ENCODE measurements around the gene FAM168A. TPM values are rescaled to one million over a fixed set of nuclear protein-coding genes. Genes with fewer than 3 reads are reported as not detected.
A peak's percentile ranks its signal among the peaks of the same experiment; 100 is the strongest.
"Not testable (repeated sequence)": the region's sequence is repeated elsewhere in the genome, so short reads cannot be mapped to it uniquely, and the experiment has no call there.

FAM168A gene
- total RNA-seq, 3 donors from 2014 or later (not counting 1 experiment from before 2014, with no cell fraction given), result 27.4 to 39.8 (median 30.4) TPM

- intact Hi-C loops (cut with micrococcal nuclease), result no loop called here
Observed at GRCh38 chr11:73478737-73479347, 119.1 kb downstream of the FAM168A start.

GRCh38 chr11:73477518-73477917 lies 120.4 kb downstream of the FAM168A start:
- no peaks in the 10 kb centered on the region for H3K36me3 ChIP-seq (ENCODE audit: control insufficient read depth, insufficient read depth, low read length)
- Mint-ChIP-seq H3K36me3 (peaks cover 7% of the 10 kb centered on the region), H3K4me1 (no peaks in the 10 kb centered on the region), H3K4me3 (no peak overlapping the region), H3K27ac (no peak overlapping the region), H3K27me3 (ENCODE audit: low read depth in 2 of 2) (no peaks in the 10 kb centered on the region), H3K9me3 (peaks cover 2 to 7% of the 10 kb centered on the region in 2 donors)
- ATAC-seq (no peak), DNase-seq (no peak)
- no peak overlapping the region for H3K4me3 ChIP-seq (ENCODE audit: low read length)
- no peaks in the 10 kb centered on the region for H3K9me3 ChIP-seq (ENCODE audit: control insufficient read depth, insufficient read depth, low read length)
- H3K4me1 ChIP-seq (ENCODE audit: control insufficient read depth, insufficient read depth, low read length), result no peaks in the 10 kb centered on the region
- intact Hi-C loops (cut with micrococcal nuclease), result no loop called here
- no peak for TF ChIP-seq CTCF (IDR thresholded peaks at IDR 0.05)
- no peaks in the 10 kb centered on the region for H3K27me3 ChIP-seq (ENCODE audit: control insufficient read depth, insufficient read depth, low read length)
- no peak overlapping the region for H3K27ac ChIP-seq (ENCODE audit: low read length)
- WGBS (ENCODE audit: insufficient coverage), result no CpG with 5 or more reads among the region's 2 CpGs

More at GRCh38 chr11:73478737-73479347, 119.1 kb downstream of the FAM168A start:
- H3K9me3 ChIP-seq (ENCODE audit: control insufficient read depth, insufficient read depth, low read length), result no peaks in the 10 kb centered on the region
- H3K27me3 Mint-ChIP-seq (ENCODE audit: low read depth in 2 of 2), result no peaks in the 10 kb centered on the region
- ATAC-seq (no peak), DNase-seq (peak in 1 of 2 donors; percentile 15)
- H3K36me3 Mint-ChIP-seq, result peaks cover 7% of the 10 kb centered on the region
- H3K4me3 Mint-ChIP-seq, result no peak overlapping the region
- H3K27ac Mint-ChIP-seq, result no peak overlapping the region
- peaks cover 0 to 6% of the 10 kb centered on the region in 2 donors for H3K4me1 Mint-ChIP-seq
- 88% methylated on average over 1 of the region's 1 CpG for WGBS (ENCODE audit: insufficient coverage)
- no peaks in the 10 kb centered on the region for H3K4me1 ChIP-seq (ENCODE audit: control insufficient read depth, insufficient read depth, low read length)
- no peak overlapping the region for H3K4me3 ChIP-seq (ENCODE audit: low read length)
- H3K9me3 Mint-ChIP-seq, result peaks cover 2 to 7% of the 10 kb centered on the region in 2 donors
- no peak overlapping the region for H3K27ac ChIP-seq (ENCODE audit: low read length)
- H3K27me3 ChIP-seq (ENCODE audit: control insufficient read depth, insufficient read depth, low read length), result no peaks in the 10 kb centered on the region
- no peak for TF ChIP-seq CTCF (IDR thresholded peaks at IDR 0.05)
- H3K36me3 ChIP-seq (ENCODE audit: control insufficient read depth, insufficient read depth, low read length), result no peaks in the 10 kb centered on the region

- H3K36me3 Mint-ChIP-seq, result peaks cover 7% of the 10 kb centered on the region
- H3K9me3 Mint-ChIP-seq, result peaks cover 2 to 7% of the 10 kb centered on the region in 2 donors
- H3K27ac ChIP-seq (ENCODE audit: low read length), result no peak overlapping the region
- no peak overlapping the region for H3K4me3 ChIP-seq (ENCODE audit: low read length)
- H3K27me3 Mint-ChIP-seq (ENCODE audit: low read depth in 2 of 2), result no peaks in the 10 kb centered on the region
- no peaks in the 10 kb centered on the region for H3K9me3 ChIP-seq (ENCODE audit: control insufficient read depth, insufficient read depth, low read length)
- ATAC-seq, result no peak
- intact Hi-C loops (cut with micrococcal nuclease), result no loop called here
- H3K27me3 ChIP-seq (ENCODE audit: control insufficient read depth, insufficient read depth, low read length), result no peaks in the 10 kb centered on the region
- no peaks in the 10 kb centered on the region for H3K36me3 ChIP-seq (ENCODE audit: control insufficient read depth, insufficient read depth, low read length)
- no peaks in the 10 kb centered on the region for H3K4me1 ChIP-seq (ENCODE audit: control insufficient read depth, insufficient read depth, low read length)
- no peak overlapping the region for H3K27ac Mint-ChIP-seq
- H3K4me3 Mint-ChIP-seq, result no peak overlapping the region
- H3K4me1 Mint-ChIP-seq, result no peaks in the 10 kb centered on the region
- no peak for TF ChIP-seq CTCF (IDR thresholded peaks at IDR 0.05)
- no peak for DNase-seq
Observed at GRCh38 chr11:73475549-73476095, 122.3 kb downstream of the FAM168A start.

- 100% methylated on average over 1 of the region's 1 CpG for WGBS (ENCODE audit: insufficient coverage)
- TF ChIP-seq CTCF (IDR thresholded peaks at IDR 0.05), result no peak
- Mint-ChIP-seq H3K27ac (no peak overlapping the region), H3K4me3 (no peak overlapping the region), H3K4me1 (peaks cover 0 to 5% of the 10 kb centered on the region in 2 donors), H3K36me3 (peaks cover 7% of the 10 kb centered on the region), H3K27me3 (ENCODE audit: low read depth in 2 of 2) (no peaks in the 10 kb centered on the region), H3K9me3 (peaks cover 2 to 7% of the 10 kb centered on the region in 2 donors)
- intact Hi-C loops (cut with micrococcal nuclease), result no loop called here
- Histone ChIP-seq H3K4me3 (ENCODE audit: low read length) (no peak overlapping the region), H3K36me3 (ENCODE audit: control insufficient read depth, insufficient read depth, low read length) (no peaks in the 10 kb centered on the region), H3K27me3 (ENCODE audit: control insufficient read depth, insufficient read depth, low read length) (no peaks in the 10 kb centered on the region), H3K9me3 (ENCODE audit: control insufficient read depth, insufficient read depth, low read length) (no peaks in the 10 kb centered on the region), H3K27ac (ENCODE audit: low read length) (no peak overlapping the region), H3K4me1 (ENCODE audit: control insufficient read depth, insufficient read depth, low read length) (no peaks in the 10 kb centered on the region)
- DNase-seq (no peak), ATAC-seq (no peak)
Observed at GRCh38 chr11:73473252-73473651, 124.7 kb downstream of the FAM168A start.

- H3K27me3 Mint-ChIP-seq (ENCODE audit: low read depth in 2 of 2); H3K4me1 ChIP-seq (ENCODE audit: control insufficient read depth, insufficient read depth, low read length); H3K9me3 ChIP-seq (ENCODE audit: control insufficient read depth, insufficient read depth, low read length); H3K27ac ChIP-seq (ENCODE audit: low read length); ATAC-seq; H3K9me3 Mint-ChIP-seq; H3K27ac Mint-ChIP-seq; H3K36me3 ChIP-seq (ENCODE audit: control insufficient read depth, insufficient read depth, low read length); H3K27me3 ChIP-seq (ENCODE audit: control insufficient read depth, insufficient read depth, low read length); H3K4me3 ChIP-seq (ENCODE audit: low read length); H3K4me1 Mint-ChIP-seq; H3K4me3 Mint-ChIP-seq; intact Hi-C loops (cut with micrococcal nuclease); DNase-seq; H3K36me3 Mint-ChIP-seq: not testable (repeated sequence)
- 86% methylated on average over 10 of the region's 13 CpGs for WGBS (ENCODE audit: insufficient coverage)
Observed at GRCh38 chr11:73470036-73470612, 127.8 kb downstream of the FAM168A start.

Measured in natural killer cell (primary cell).